ENCODE measurements around the gene MARCOL.
A peak's percentile ranks its signal among the peaks of the same experiment; 100 is the strongest.
"Not testable (repeated sequence)": the region's sequence is repeated elsewhere in the genome, so short reads cannot be mapped to it uniquely, and the experiment has no call there.

Gene MARCOL

DNA sequence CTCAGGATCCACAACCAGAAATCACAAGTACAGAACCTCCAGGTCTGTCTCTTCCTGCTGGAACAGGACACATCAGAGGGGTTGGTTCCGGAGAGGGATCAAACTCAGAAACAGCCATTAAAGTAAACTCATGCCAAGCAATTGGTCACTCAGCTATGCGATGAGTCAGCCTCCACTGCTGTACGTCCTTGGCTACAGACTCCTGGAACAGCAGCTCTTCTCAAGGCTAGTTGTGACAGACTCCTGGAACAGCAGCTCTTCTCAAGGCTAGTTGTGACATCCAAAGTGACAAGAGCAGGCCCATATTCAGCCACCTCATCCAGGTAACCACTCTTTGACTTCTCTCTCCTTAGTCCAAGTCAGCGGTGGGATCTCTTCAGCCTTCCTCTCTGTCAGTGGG lies 30.2 kb downstream of the MARCOL start, which contains the start of gene SPINK13:
TSS of gene SPINK13 (plus strand) at position 229 of the 400 bp plus-strand sequence. CDS start 1,279 bp downstream, outside the sequence.
- 90% methylated on average over 4 of the region's 4 CpGs for WGBS
- no peak within 1 kb of the TSS for H3K27ac ChIP-seq (ENCODE audit: low read depth, low read length)

DNA sequence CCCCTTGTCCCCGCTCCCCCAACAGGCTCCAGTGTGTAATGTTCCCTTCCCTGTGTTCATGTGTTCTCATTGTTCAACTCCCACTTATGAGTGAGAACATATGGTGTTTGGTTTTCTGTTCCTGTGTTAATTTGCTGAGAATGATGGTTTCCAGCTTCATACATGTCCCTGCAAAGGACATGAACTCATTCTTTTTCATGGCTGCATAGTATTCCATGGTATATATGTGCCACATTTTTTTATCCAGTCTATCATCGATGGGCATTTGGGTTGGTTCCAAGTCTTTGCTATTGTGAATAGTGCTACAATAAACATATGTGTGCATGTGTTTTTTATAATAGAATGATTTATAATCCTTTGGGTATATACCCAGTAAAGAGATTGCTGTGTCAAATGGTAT lies 36.8 kb downstream of the MARCOL start:
- H3K27ac ChIP-seq (ENCODE audit: low read depth, low read length); H3K36me3 ChIP-seq (ENCODE audit: insufficient read depth, low read length); H3K4me1 ChIP-seq (ENCODE audit: insufficient read depth, low read length); H3K27me3 ChIP-seq (ENCODE audit: insufficient read depth, low read length); H3K9me3 ChIP-seq (ENCODE audit: insufficient read depth, low read depth, low read length); H3K9ac ChIP-seq (ENCODE audit: low read depth, low read length); H3K4me3 ChIP-seq (ENCODE audit: low read length): not testable (repeated sequence)
- 89% methylated on average over 2 of the region's 2 CpGs for WGBS

More for the DNA sequence above, 30.2 kb downstream of the MARCOL start, which contains the start of gene SPINK13:
- Histone ChIP-seq H3K9ac (ENCODE audit: low read depth, low read length) (no peak within 1 kb of the TSS), H3K4me1 (ENCODE audit: insufficient read depth, low read length) (no peaks in the 10 kb centered on the region), H3K27me3 (ENCODE audit: insufficient read depth, low read length) (no peaks in the 10 kb centered on the region), H3K36me3 (ENCODE audit: insufficient read depth, low read length) (no peaks in the 10 kb centered on the region), H3K4me3 (ENCODE audit: low read length) (no peak within 1 kb of the TSS), H3K9me3 (ENCODE audit: insufficient read depth, low read depth, low read length) (no peaks in the 10 kb centered on the region)

DNA sequence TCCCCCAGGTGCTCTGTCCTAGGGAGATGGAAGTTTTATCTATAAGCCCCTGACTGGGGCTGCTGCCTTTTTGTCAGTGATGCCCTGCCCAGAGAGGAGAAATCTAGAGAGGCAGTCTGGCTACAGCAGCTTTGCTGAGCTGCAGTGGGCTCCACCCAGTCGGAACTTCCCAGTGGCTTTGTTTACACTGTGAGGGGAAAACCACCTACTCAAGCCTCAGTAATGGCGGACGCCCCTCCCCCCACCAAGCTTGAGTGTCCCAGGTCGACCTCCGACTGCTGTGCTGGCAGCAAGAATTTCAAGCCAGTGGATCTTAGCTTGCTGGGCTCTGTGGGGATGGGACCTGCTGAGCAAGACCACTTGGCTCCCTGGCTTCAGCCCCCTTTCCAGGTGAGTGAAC lies 42.6 kb downstream of the MARCOL start:
- H3K4me3 ChIP-seq (ENCODE audit: low read length); H3K27me3 ChIP-seq (ENCODE audit: insufficient read depth, low read length); H3K9ac ChIP-seq (ENCODE audit: low read depth, low read length); H3K4me1 ChIP-seq (ENCODE audit: insufficient read depth, low read length); H3K36me3 ChIP-seq (ENCODE audit: insufficient read depth, low read length); H3K9me3 ChIP-seq (ENCODE audit: insufficient read depth, low read depth, low read length): not testable (repeated sequence)
- WGBS, result 18% methylated on average over 5 of the region's 5 CpGs
- H3K27ac ChIP-seq (ENCODE audit: low read depth, low read length), result 0 out of 2 replicates have a peak overlapping the region, but pooled peaks have one; percentile 29

DNA sequence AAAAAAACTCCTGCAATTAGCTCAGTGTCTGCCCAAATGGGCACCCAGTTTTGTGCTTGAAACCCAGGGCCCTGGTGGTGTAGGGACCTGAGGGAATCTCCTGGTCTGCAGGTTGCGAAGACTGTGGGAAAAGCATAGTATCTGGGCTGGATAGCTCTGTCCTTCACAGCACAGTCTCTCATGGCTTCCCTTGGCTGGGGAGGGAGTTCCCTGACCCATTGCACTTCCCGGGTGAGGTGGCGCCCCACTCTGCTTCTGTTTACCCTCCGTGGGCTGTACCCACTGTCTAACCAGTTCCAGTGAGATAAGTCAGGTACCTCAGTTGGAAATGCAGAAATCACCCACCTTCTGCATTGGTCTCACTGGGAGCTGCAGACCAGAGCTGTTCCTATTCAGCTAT lies 43.0 kb downstream of the MARCOL start:
- not testable (repeated sequence) for H3K4me1 ChIP-seq (ENCODE audit: insufficient read depth, low read length); H3K27me3 ChIP-seq (ENCODE audit: insufficient read depth, low read length); H3K36me3 ChIP-seq (ENCODE audit: insufficient read depth, low read length); H3K4me3 ChIP-seq (ENCODE audit: low read length); H3K9me3 ChIP-seq (ENCODE audit: insufficient read depth, low read depth, low read length); H3K9ac ChIP-seq (ENCODE audit: low read depth, low read length); H3K27ac ChIP-seq (ENCODE audit: low read depth, low read length)
- WGBS, result 90% methylated on average over 4 of the region's 4 CpGs

DNA sequence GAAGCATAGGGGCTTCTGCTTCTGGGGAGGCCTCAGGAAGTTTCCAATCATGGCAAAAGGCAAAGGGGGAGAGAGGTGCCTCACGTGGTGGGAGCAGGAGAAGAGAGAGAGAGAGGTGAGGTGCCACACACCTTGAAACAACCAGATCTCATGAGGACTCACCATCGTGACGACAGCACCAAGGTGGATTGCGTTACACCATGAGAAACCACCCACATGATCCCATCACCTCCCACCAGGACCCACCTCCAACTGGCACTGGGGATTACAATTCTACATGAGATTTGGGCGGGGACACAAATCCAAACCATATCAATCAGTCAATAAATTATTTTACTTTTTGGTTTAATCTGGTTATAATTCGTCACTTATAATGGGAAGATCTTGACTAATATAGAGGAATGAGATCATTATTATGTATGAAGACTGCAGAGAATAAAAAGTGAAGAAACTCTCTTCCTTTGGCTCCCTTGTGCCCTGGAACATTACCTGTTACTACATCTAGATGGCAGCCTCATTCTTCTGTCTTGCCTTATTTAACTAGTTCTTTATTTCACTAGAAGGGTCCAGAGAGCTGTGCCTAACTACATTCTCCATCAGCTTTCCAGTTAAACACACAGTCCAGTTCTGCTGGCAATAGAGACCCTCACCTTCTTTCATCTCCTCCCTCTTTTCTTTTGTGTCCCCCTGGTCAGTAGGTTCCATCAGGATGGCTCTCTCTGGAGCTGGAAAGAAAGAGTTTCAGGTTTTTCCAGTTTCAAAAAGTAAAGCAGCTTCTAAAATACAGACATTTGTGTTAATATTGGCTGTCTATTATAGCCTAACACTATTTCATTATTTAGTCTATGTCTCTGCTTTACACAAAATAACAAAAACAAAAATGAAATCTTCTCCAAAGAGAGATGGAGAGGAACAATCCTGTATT lies 52.2 kb downstream of the MARCOL start:
- H3K9me3 ChIP-seq (ENCODE audit: insufficient read depth, low read depth, low read length), result no peaks in the 10 kb centered on the region
- H3K4me3 ChIP-seq (ENCODE audit: low read length), result no peak overlapping the region
- 51% methylated on average over 6 of the region's 6 CpGs for WGBS
- no peaks in the 10 kb centered on the region for H3K27me3 ChIP-seq (ENCODE audit: insufficient read depth, low read length)
- no peaks in the 10 kb centered on the region for H3K36me3 ChIP-seq (ENCODE audit: insufficient read depth, low read length)
- H3K9ac ChIP-seq (ENCODE audit: low read depth, low read length), result no peak overlapping the region
- no peaks in the 10 kb centered on the region for H3K4me1 ChIP-seq (ENCODE audit: insufficient read depth, low read length)
- H3K27ac ChIP-seq (ENCODE audit: low read depth, low read length), result no peak overlapping the region

Measured in HUES64 (cell line).